ENCODE data around the gene WHRN.

The WHRN gene

DNA sequence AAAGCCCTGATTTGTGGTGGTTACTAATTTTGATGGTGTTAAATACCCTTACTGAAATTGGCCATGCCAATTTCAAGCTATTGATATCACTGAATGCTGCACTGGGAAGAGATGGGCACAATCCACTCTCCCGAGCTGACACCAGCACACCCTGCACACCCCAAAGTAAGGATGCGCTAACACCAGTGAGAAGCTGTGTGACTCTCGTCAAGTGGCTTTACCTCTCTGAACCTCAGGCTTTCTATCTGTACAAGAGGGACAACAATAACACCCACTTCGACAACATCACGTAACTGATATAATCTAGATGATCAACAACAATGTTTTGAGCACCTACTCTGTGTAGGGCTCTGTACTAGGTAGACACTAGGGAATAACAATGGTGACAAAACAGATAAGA lies 109.5 kb downstream of the WHRN start:
- DNase-seq, result no peak

DNA sequence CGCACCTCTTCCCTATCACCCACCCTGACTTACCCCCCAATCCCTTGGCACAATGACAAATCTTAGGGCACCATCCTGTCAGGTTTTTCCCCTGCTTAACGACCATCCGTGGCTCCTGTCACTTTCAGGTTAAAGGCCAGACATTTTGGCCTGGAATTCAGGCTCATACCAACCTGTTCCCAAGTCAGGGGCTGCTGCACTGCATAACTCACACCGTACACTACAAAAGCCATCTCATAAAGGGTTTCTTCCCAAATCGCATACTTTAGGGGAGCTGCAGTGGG lies 110.0 kb downstream of the WHRN start:
- no peak for DNase-seq

- DNase-seq, result no peak
These were observed 110.5 kb downstream of the WHRN start for GRCh38 chr9:114394523-114395333.

GRCh38 chr9:114392749-114393112 lies 112.5 kb downstream of the WHRN start:
- DNase-seq, result no peak

DNA sequence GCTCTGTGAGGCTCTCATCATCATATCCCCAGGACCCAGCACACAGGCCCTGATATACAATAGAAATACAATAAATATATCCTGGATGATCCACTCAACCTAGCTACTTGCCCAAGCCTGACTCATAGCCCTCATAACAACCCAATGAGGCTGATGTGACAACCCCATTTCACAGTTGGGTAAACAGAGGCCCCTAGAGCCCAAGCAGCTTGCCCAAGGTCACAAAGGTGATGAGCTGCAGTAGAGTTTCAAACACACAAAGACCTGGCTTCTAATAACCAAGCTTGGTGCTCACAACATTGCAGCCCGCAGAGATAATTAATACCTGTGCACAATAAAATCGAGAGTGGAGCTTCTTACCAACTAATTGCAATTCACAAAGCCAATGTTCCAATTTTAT lies 114.3 kb downstream of the WHRN start:
- no peak for DNase-seq

- no peak for DNase-seq
These were observed 115.5 kb downstream of the WHRN start for GRCh38 chr9:114389612-114390368.

GRCh38 chr9:114388764-114389375 lies 116.4 kb downstream of the WHRN start:
- no peak for DNase-seq

- DNase-seq, result no peak
These were observed 117.0 kb downstream of the WHRN start for GRCh38 chr9:114388357-114388682.

- DNase-seq, result peak; percentile 60 to 61
These were observed 117.5 kb downstream of the WHRN start, which contains the start of gene AKNA for GRCh38 chr9:114387680-114388356. AKNA (minus strand) TSS chr9:114387982; CDS start chr9:114381333, 6,649 bp downstream.

DNA sequence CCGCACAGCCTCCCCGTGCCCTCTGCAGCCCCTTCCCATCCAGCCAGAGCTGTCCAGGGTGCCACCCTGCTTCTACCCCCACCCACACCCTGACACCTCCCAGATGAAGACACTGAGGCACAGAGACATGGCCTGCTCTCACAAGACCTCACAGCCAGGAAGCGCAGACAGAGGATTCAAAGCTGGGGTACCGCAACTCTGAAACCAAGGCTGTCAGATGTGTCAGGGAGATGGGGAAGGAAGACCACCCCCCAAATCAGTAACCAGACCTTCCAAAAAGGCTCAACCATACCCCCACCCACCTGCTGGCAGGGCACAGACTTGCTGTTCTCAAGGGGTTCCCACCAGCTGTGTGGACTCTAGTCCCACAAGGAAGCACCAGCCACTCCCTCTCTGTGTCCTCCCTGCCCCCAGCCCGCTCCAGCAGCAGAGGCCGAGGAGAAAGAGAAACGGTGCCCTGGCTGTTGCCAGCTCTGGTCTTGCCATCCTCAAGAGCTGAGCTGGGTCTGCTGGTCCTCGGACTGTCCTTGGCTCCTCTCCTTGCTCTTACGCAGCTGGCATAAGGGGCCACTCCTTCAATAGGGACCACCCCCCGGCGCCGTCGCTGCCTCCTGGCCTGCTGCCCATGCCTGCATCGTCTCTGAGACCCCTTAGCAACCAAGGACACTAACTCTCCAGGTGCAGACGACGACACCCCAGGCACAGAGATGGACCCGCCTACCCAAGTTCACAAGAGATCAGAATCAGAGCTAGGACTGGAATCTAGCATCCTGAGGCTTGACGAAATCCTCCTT lies 118.2 kb downstream of the WHRN start:
- peak; percentile 23 to 41 for DNase-seq

GRCh38 chr9:114386361-114386885 lies 118.8 kb downstream of the WHRN start:
- peak; percentile 5 to 28 for DNase-seq

DNA sequence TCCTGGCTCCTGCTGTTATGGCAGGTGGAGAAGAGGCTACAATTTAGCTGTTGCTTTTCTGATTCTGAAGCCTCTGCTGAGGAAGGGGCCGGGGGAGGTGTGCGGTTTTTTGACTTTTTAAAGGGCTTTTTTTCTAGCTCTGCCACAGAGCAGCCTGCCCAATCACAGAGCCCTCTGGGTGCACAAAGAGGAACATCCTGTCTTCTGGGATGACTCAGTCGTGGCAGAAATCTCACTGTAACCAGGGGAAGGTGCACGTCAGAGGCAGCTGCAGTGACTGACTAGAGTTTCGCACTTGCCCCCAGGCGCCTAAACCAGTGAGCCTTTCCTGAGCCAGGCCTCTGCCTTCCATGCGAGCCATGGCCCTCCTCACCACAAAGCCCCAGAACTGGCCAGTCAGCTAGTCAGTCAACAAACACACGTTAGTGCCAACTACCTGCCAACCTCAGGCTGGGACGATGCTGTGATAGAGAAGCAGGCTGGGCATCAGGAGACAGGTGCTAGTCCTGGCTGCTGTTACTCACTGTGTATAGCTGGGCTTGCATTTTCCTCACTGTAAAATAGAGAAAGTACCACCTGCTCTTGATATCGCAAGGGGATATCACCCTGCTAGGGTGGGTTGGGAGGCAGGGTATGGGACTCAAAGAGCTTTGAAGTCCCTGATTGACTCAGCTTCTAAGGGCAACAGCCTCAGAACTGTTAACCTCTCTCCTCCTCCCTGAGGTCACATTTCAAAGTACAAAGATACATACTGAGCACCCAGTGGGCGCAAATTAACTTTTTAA lies 119.7 kb downstream of the WHRN start:
- peak; percentile 92 to 96 for DNase-seq

GRCh38 chr9:114384836-114385396 lies 120.4 kb downstream of the WHRN start:
- DNase-seq, result no peak

DNA sequence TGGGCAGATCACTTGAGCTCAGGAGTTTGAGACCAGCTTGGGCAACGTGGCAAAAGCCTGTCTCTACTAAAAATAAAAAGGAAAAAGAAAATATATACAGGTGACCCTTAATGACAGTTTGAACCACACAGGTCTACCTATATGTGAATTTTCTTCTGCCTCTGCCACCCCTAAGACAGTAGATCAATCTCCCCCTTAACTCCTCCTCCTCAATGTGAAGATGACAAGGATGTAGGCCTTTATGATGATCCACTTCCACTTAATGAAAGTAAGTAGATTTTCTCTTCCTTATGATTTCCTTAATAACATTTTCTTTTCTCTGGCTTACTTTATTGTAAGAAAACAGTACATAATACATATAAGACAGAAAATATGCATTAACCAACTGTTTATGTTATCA lies 120.9 kb downstream of the WHRN start:
- peak in 1 of 2 donors; percentile 3 for DNase-seq

DNA sequence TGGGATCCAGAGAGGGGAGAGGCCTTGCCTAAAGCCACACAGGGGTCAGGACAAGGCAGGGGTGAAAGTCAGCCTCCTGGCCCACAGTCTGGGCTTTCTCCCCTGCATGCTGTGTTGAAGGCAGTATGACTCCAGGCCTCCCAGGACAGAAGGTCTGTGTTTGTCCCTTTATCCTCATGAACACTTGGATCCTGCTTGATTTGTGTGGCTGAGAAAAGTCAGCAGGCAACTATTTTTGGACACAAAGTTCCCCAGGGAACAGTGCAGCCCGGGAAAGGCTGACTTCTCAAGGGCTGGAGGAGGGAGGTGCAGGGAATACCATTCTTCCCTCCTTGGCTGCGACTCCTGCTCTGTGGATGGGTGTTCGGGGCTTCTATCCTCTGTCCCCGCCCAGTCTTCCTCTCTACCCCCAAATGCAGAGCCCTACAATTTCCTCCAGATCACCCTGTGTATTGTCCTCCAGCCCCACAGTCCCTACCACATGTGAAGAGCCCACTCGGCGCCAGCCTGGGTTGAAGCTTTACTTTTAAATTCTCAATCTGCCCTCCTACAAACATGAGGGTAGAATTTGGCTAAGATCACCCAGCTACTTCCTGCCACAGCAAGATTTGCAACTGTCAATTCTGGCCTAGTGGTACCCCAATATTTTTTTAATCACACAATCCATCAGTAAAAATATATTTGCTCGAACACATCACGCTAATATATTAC lies 121.6 kb downstream of the WHRN start:
- DNase-seq, result no peak

DNA sequence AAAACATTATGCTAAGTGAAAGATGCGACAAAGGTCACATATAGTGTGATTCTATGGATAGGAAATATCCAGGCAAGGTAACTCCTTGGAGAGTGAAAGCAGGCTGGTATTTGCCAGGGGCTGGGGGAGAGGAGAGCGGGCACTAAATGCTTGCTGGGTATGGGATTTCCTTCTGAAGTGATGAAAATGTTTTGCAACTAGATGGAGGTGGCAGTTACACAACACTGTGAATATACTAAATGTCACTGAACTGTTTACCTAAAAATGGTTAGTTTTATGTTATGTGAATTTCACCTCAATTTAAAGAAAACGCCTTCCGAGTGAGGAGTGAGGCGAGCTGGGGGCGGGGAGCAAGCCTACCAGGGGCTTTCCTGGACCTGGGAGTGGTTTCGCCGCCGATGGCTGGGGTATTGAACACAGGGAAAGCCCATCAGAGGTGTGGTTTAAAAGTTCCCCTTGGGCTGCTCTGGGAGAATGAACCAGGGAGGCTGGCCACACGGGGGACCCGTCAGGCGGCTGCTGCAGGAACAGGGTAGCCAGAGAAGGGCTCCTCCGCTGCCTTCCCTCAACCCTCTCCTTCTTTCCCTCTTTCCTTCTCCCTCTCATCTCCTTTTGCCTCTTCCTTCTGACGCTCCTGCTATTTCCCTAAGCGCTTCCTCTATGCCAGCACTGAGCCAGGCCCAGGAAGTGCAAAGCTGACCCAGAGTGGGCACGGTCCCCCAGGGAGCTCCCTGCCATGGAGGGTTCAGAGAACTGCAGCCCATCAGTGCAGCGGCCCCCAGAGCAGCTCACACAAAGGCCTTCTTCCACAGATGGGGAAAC lies 122.4 kb downstream of the WHRN start:
- peak; percentile 27 to 34 for DNase-seq

DNA sequence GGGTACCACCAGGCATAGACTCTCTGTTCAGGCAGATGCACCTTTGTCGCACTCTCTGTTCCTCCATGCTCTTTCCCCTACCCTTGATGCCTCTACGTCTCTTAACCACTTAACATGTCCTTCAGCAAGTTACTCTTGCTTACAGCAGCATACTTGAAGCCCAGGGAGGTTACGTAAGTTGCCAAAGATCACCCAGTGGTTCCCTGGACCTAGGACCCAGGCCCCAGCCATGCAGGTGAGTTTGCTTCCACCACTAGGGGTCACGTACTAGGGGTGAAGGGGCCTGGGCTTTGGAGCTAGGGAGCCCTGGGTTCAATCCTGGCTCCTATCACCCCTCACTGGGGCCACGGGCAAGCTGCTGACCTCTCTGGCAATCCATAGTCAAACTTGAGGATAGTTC lies 126.4 kb downstream of the WHRN start:
- DNase-seq, result no peak

DNA sequence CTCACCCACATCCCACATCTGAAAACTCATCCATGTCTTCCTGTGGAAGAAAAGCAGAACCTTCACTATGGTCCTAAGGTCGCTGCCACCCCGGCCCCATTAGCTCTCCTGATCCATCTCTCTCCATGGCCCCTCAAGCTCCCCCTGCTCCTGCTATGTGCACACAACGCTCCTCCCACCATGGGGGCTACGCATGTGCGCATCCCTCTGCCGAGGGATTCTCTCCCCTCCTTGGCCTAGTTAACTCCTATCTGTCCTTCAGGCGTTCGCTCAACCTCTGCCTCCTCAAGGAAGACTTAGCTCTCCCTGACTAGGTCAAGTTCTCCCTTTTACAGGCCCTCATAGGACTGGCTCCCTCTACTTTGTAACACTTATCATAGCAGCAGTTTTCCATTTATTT lies 127.3 kb downstream of the WHRN start:
- DNase-seq, result no peak
